Tracheal epithelial cell (primary cell): ENCODE measurements around the gene LYPD5. TPM values are rescaled to one million over a fixed set of nuclear protein-coding genes. Genes with fewer than 3 reads are reported as not detected.

Experiments used
- total RNA-seq: library from RNA; depleted of rRNA; stranded (reverse); fragments of >200 nt; gene quantifications from 2 replicates; pipeline ENCODE4 v1.2.1, GENCODE V29; 2014

The LYPD5 gene
- 1.5 and 2.7 TPM in 2 replicates for total RNA-seq

DNA sequence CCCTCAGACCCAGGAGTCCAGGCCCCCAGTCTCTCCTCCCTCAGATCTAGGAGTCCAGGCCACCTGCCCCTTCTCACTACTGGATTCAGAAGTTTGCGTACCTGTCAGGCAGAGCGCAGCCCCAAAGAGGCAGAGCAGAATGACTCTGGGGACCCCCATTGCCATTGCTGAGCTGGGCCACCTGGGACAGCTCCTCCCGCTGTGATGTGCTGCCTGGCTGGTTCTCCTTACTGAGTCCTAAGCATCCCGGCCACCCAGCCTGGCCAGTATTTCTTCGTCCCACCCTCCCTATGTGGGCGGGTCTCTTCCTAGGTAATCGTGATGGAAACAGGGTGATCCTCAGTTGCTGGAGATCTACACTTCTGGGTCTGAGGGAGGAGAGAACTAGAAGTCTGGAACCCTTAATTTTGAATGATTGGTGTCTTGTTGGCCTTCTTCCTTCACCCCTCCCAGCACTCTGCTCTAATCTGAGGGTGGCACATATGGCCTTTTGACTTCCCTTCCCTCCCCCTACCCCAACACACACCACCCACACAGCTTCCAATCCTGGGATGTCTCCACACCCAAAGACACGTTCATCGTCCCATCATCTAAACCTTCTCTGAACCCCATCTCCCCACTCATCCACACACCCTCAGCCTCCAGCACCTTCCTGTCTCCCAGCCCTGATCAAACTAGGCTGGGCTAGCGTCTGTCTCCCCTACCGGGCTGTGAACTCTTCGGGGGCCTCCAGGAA lies at the start of gene LYPD5:
Gene LYPD5 (minus strand): TSS at position 232 of the 736 bp plus-strand sequence. CDS start 67 bp downstream, at position 165.

DNA sequence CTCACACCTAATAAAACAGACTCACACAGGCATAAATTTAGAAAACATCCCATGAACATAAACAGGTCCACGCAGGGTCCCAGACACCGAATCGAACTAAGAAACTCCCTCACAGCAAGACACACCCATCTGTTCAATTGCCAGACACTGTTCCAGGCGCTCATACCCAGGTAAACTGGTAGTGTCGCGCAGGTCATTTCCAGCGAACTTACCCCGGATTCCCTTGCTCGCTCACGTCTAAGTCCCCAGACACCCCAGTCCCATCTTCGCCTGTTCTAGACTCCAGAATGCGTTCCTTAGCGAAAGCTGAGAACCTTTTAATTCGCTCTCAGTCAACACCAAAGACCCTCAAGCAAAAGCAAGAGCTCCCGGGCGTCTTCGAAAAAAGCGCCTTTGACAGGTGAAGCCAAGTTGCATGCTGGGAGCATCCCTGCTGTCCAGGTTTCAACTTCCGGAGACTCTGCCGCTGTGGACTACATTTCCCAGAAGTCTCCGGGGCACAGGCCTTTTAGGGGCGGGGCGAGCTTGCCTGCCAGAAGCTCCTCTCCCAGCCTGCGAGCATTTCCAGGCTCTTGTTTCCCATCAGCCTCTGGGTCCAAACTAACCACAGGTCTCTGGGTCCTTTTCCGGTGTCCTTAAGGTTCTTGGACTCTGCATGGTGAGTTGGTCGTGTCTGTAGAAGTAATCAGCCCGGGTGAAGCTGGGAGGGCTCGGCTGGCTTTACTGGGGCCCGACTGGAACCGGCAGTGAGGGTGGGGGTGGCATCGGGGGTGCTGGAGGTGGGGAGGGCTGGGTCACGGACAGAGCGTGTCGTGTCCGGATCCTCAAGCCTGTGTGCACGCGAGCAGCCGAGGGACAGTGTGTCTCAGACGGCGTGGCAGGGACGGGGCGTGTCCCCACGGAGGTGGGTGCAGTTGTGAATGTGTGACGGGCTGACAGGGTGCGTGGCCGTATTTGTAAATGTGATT lies 24.8 kb upstream of the LYPD5 start, which contains the start of gene ZNF283:
Gene ZNF283 (plus strand): TSS at position 535 of the 968 bp plus-strand sequence. CDS start 6,184 bp downstream, outside the sequence.

DNA sequence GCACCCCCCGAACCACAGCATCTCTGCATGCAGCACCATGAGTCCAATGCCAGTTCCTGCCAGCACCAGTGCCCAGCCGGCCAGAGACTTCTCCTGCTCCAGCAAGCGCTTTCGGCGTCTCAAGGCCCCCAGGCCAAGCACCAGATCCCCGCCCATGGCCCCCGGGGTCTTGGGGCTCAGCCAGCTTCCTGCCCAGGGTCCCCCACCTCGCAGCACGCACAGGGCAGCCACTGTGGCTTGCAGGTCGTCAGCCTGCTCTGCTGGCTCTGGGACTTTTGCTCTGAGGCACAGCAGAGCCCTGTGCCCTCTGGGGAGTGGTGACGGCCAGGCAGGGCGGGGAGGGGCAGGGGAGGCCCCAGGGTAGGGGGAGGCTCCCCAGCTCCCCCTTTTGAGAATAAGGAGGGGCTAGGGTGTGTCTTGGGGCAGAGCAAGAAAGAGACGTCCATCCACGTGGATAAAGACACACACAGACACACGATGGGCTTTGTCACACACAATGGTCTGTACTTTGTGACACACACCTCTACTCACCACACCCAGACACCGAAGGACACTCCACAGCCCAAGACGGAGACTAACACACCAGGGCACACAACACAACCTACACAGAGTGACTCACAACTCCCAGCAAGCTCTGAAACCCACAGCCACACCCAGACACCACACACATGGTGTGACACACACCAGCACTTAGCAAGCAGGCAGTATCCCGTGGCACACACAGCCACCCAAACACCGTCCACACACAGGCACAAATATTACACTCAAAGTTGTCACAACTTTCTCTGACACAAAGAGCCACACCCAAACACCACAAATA lies 21.3 kb downstream of the LYPD5 start, which contains the start of gene KCNN4:
Gene KCNN4 (minus strand): TSS at position 268 of the 820 bp plus-strand sequence. CDS start 112 bp downstream, at position 156.

DNA sequence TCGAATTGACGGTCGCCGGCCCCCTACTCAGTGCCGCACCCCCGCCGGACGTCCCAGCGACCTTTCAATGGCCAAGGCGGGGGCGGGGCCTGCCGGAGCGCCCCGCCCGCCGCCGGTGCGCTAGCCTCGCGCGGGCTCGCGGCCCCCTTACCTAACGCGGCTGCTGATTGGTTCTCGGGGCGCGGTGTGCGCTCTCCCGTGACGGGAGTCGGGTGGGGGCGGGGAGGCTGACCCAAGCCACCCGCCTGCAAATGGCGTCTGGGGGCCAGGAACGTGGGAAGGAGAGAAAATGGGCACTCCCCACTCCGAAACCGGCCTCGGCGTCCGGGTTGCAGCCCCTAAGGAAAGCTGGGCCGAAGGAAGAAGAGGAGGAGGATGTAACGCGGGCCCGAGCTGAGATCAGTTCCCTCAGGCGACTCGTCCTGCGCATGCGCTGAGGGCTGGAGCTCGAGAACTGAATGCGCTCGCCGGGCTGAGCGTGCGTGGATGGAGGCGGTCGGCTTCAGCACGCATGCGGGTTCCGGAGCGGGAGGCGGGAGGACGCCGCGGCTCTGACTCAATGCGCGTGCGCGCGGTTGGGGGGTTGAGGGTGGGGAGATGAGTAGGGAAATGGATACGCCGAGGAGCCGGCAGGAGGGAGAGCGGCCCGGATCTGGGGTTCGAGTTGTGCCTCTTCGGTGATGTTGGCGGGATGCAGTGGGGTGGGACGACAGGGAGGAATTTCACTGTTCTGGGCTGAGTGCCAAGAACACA lies 47.6 kb downstream of the LYPD5 start, which contains the start of gene SMG9:
Gene SMG9 (minus strand): TSS at position 460 of the 753 bp plus-strand sequence. CDS start 4,221 bp downstream, outside the sequence.

Other genes starting within 250 kb of the LYPD5 start
- 9.6 and 12.1 TPM in 2 replicates for gene XRCC1, start 226.9 kb downstream of the LYPD5 start, total RNA-seq
- gene PINLYP, start 226.6 kb downstream of the LYPD5 start, total RNA-seq = 0.64 and 4.1 TPM in 2 replicates
- gene IRGQ, start 206.3 kb downstream of the LYPD5 start, total RNA-seq = 14.1 and 18.6 TPM in 2 replicates
- 10.8 and 16.2 TPM in 2 replicates for gene ZNF576, start 205.9 kb downstream of the LYPD5 start, total RNA-seq
- gene SRRM5, start 190.4 kb downstream of the LYPD5 start, total RNA-seq = not detected in 2 replicates
- gene ZNF428, start 182.8 kb downstream of the LYPD5 start, total RNA-seq = 17.1 and 23.1 TPM in 2 replicates
- 9.6 and 13.3 TPM in 2 replicates for gene CADM4, start 162.6 kb downstream of the LYPD5 start, total RNA-seq
- 28.6 and 292 TPM in 2 replicates for gene PLAUR, start 132.3 kb downstream of the LYPD5 start, total RNA-seq
- not detected in 2 replicates for gene IRGC, start 86.4 kb downstream of the LYPD5 start, total RNA-seq
- 3.9 and 7.5 TPM in 2 replicates for gene SMG9, start 47.5 kb downstream of the LYPD5 start, total RNA-seq
- 22.8 and 24.8 TPM in 2 replicates for gene KCNN4, start 21.5 kb downstream of the LYPD5 start, total RNA-seq
- gene ZNF283, start 24.9 kb upstream of the LYPD5 start, total RNA-seq = 5.1 and 11.7 TPM in 2 replicates
- gene ZNF404, start 81.5 kb upstream of the LYPD5 start, total RNA-seq = 0.96 and 1.3 TPM in 2 replicates
- gene ZNF45, start 132.8 kb upstream of the LYPD5 start, total RNA-seq = 8.4 and 10.7 TPM in 2 replicates
- gene ZNF221, start 148.8 kb upstream of the LYPD5 start, total RNA-seq = 1.7 and 2.6 TPM in 2 replicates
- 4.0 and 4.6 TPM in 2 replicates for gene ZNF155, start 181.7 kb upstream of the LYPD5 start, total RNA-seq
- 1.9 and 2.2 TPM in 2 replicates for gene ZNF230, start 200.5 kb upstream of the LYPD5 start, total RNA-seq
- gene ZNF222, start 222.9 kb upstream of the LYPD5 start, total RNA-seq = 3.4 TPM in 2 replicates
- 2.9 and 7.9 TPM in 2 replicates for gene ZNF223, start 249.6 kb upstream of the LYPD5 start, total RNA-seq